Osteoblast (primary cell): Measurements from ENCODE around the gene SLC35E4. TPM values are rescaled to one million over a fixed set of nuclear protein-coding genes. Genes with fewer than 3 reads are reported as not detected.

Source experiments
- DNase-seq: peaks from one replicate; pipeline ENCODE4 v3.0.0; 2011; ENCODE audit warnings: low spot score, mixed read lengths; ENCODE audit not compliant: insufficient read length; ENCODE audit errors: missing footprints
- H2AFZ ChIP-seq: 2 replicates; pipeline ENCODE4 v1.6.0; 2011; ENCODE audit warnings: mild to moderate bottlenecking, low read length
- H3K27ac ChIP-seq: 2 replicates; pipeline ENCODE4 v1.5.1; 2011; ENCODE audit warnings: mild to moderate bottlenecking, low read depth, low read length, moderate library complexity
- H3K27me3 ChIP-seq: 2 replicates; pipeline ENCODE4 v1.6.0; 2012; ENCODE audit warnings: mild to moderate bottlenecking, control low read depth, inconsistent platforms, low read length, moderate library complexity; ENCODE audit not compliant: insufficient read depth
- H3K36me3 ChIP-seq: 2 replicates; pipeline ENCODE4 v1.5.1; 2011; ENCODE audit warnings: mild to moderate bottlenecking, low read length, control low read depth, moderate library complexity; ENCODE audit not compliant: insufficient read depth
- H3K4me1 ChIP-seq: 2 replicates; pipeline ENCODE4 v1.5.1; 2011; ENCODE audit warnings: mild to moderate bottlenecking, low read length, control low read depth, moderate library complexity; ENCODE audit not compliant: insufficient read depth
- H3K4me2 ChIP-seq: 2 replicates; pipeline ENCODE4 v1.6.0; 2011; ENCODE audit warnings: mild to moderate bottlenecking, low read length; ENCODE audit not compliant: insufficient read depth
- H3K4me3 ChIP-seq: fragments of 200-600 bp; sonication (generic); 3 replicates; pipeline ENCODE4 v1.5.1; 2012; ENCODE audit warnings: mild to moderate bottlenecking, low read length, inconsistent platforms; ENCODE audit not compliant: insufficient read depth
- H3K79me2 ChIP-seq: 2 replicates; pipeline ENCODE4 v1.6.0; 2012; ENCODE audit warnings: mild to moderate bottlenecking, low read length, control low read depth, inconsistent platforms; ENCODE audit not compliant: insufficient read depth
- H3K9me3 ChIP-seq: 2 replicates; pipeline ENCODE4 v1.5.1; 2011; ENCODE audit warnings: low read depth, low read length, control low read depth
- H4K20me1 ChIP-seq: 2 replicates; pipeline ENCODE4 v1.6.0; 2012; ENCODE audit warnings: mild to moderate bottlenecking, low read length, control low read depth; ENCODE audit not compliant: insufficient read depth
- total RNA-seq: library from RNA; depleted of rRNA; stranded (reverse); fragments of >200 nt; gene quantifications from 2 replicates; pipeline ENCODE4 v1.2.3, GENCODE V29; 2012
- TF ChIP-seq, protein P1 (sequence below): IDR thresholded peaks from 2 replicates; pipeline ENCODE4 v1.5.1; 2011; ENCODE audit warnings: mild to moderate bottlenecking, low read depth, low read length, moderate library complexity; ENCODE audit errors: extremely low read depth

SLC35E4 gene
- total RNA-seq, 1 donor = 13.0 TPM

DNA sequence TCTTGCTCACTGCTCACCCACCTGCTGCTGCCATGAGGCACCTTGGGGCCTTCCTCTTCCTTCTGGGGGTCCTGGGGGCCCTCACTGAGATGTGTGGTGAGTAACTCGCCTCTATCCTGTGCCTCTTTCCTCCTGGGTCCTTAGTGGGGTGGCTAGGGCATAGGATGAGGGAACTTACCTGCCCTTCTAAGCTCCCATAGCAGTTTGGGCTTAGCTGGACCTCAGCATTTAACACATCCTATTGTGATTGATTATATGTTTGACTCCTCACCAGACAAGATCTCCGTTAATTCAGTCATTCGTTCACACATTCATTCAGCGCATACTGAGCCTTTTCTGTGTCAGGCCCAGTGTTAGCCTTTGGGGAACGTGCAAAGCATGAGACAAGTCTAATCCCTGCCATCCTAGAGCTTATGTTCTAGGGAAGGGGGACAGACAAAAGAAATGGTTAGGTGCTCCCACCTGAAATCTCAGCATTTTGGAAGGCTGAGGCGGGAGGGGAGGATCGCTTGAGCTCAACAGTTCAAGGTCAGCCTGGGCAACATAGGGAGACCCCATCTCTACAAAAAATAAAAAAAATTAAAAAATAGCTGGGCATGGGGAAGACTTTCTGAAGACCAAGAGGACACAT lies 28.2 kb upstream of the SLC35E4 start:
- Histone ChIP-seq H3K4me2 (peak overlapping the region; percentile 100), H3K9me3 (no peaks in the 10 kb centered on the region), H3K4me1 (peaks cover 31% of the 10 kb centered on the region), H4K20me1 (no peaks in the 10 kb centered on the region), H3K4me3 (peak overlapping the region; percentile 91), H3K36me3 (no peaks in the 10 kb centered on the region), H3K27ac (peak overlapping the region; percentile 19), H3K79me2 (no peaks in the 10 kb centered on the region), H3K27me3 (no peaks in the 10 kb centered on the region), H2AFZ (peak overlapping the region; percentile 100)
- TF ChIP-seq, protein P1, sequence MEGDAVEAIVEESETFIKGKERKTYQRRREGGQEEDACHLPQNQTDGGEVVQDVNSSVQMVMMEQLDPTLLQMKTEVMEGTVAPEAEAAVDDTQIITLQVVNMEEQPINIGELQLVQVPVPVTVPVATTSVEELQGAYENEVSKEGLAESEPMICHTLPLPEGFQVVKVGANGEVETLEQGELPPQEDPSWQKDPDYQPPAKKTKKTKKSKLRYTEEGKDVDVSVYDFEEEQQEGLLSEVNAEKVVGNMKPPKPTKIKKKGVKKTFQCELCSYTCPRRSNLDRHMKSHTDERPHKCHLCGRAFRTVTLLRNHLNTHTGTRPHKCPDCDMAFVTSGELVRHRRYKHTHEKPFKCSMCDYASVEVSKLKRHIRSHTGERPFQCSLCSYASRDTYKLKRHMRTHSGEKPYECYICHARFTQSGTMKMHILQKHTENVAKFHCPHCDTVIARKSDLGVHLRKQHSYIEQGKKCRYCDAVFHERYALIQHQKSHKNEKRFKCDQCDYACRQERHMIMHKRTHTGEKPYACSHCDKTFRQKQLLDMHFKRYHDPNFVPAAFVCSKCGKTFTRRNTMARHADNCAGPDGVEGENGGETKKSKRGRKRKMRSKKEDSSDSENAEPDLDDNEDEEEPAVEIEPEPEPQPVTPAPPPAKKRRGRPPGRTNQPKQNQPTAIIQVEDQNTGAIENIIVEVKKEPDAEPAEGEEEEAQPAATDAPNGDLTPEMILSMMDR = no peak
- no peak for DNase-seq

DNA sequence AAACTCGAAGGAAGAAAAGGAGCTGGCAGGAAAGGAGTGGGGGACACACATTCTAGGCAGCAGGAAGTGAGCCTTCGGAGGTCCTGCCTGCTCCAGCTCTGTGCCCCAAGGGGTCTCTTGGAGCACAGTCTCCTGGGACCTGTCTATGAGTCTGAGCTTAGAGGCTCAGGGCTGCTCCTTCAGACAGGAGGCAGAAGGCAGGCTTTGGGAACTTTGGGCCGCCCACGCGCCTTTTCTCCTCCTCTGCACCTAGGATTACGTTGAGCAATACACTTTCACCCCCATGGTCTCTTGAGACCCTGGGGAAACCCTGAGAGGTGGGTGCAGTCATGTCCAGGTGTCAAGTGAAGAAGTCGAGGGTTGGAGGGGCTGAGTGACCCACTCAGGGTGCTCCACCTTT lies 27.6 kb upstream of the SLC35E4 start:
- Histone ChIP-seq H3K79me2 (no peaks in the 10 kb centered on the region), H3K9me3 (no peaks in the 10 kb centered on the region), H3K4me3 (no peak overlapping the region), H3K36me3 (no peaks in the 10 kb centered on the region), H3K4me1 (peaks cover 31% of the 10 kb centered on the region), H4K20me1 (no peaks in the 10 kb centered on the region), H3K27me3 (no peaks in the 10 kb centered on the region), H3K4me2 (no peak overlapping the region), H3K27ac (no peak overlapping the region), H2AFZ (no peak overlapping the region)
- peak; percentile 5 for DNase-seq
- TF ChIP-seq, protein P1 = no peak

DNA sequence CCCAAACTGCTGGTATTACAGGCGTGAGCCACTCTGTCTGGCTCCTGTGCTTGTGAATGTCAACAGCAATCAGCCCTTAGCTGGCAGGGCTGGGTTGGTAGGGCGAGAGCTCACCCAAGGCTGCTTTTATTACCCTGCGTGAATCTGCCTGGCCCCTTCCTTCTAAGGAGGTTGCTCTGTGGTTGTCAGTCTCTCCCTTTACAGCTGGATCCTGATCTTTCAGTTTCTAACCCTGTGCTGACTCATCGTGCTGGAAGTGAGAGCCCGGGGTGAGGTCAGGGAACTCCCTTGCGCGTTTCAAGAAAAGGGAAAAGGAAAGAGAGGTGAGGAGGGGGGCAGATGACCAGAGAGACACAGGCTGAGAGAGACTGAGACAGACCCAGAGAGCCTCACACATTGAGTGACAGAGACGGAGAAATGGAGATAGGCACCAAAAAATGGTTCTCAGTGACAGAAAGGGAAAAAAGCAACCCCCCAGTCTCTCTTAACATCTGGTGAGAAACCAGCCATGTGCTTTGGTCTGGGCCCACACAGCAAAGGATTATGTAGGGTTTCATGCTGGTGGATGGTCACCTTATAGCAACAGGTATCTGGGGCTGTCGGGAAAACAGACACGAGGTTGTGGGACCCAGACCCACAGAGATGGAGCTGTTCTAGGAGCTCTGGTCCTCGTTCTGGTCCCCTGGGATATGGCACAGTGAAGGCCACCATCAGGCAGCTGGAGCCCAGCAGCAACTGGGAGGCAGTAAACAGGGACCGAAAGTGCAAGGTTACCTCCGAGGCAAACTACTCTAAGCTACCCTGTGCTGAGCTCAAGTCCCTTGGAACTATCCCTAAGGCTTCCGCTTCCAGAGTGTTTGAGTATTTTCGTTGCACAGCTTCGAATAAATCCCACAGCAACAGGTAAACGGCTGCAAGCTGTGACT lies 26.1 kb upstream of the SLC35E4 start:
- Histone ChIP-seq H2AFZ (peak overlapping the region; percentile 73), H3K9me3 (no peaks in the 10 kb centered on the region), H3K27me3 (no peaks in the 10 kb centered on the region), H3K4me1 (peaks cover 31% of the 10 kb centered on the region), H3K36me3 (no peaks in the 10 kb centered on the region), H3K4me2 (peak overlapping the region; percentile 49), H3K27ac (peak overlapping the region; percentile 12), H3K4me3 (no peak overlapping the region), H3K79me2 (no peaks in the 10 kb centered on the region), H4K20me1 (no peaks in the 10 kb centered on the region)
- DNase-seq = peak; percentile 97
- TF ChIP-seq, protein P1 = no peak

DNA sequence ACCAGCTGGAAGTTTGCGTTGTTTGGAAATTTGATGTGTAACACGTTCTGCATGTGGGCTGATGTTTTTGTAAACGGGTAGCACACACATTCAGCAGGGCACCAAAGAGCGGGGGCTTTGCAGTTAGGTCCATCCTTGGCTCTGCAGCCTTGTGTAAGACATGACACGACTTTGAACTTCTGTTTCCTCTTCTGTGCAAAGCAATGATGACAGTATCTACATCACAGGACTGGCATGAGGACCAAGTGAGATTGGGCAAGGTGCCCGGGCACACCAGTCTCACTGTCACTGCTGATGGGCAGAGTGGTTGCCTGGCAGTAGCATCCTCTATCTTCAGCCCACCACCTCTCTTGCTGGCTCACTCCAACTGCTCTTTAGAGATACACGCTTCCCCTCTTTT lies 25.3 kb upstream of the SLC35E4 start:
- Histone ChIP-seq H3K27me3 (no peaks in the 10 kb centered on the region), H4K20me1 (no peaks in the 10 kb centered on the region), H3K79me2 (no peaks in the 10 kb centered on the region), H2AFZ (no peak overlapping the region), H3K36me3 (no peaks in the 10 kb centered on the region), H3K4me2 (no peak overlapping the region), H3K4me1 (peaks cover 31% of the 10 kb centered on the region), H3K9me3 (no peaks in the 10 kb centered on the region), H3K27ac (no peak overlapping the region), H3K4me3 (no peak overlapping the region)
- TF ChIP-seq, protein P1 = no peak
- peak; percentile 3 for DNase-seq
